GM18909 (cell line): ENCODE results near the gene SCNN1G.

Source experiments
- ATAC-seq: cut with Tn5 transposase; IDR thresholded peaks from one replicate; pipeline ENCODE4 v1.9.1; 2021; ENCODE audit warnings: mild to moderate bottlenecking; ENCODE audit not compliant: unreplicated experiment, poor library complexity

The SCNN1G gene

GRCh38 chr16:23195366-23195978 is 12.9 kb downstream of the SCNN1G start:
- no peak for ATAC-seq

GRCh38 chr16:23196539-23196938 is 14.0 kb downstream of the SCNN1G start:
- no peak for ATAC-seq

GRCh38 chr16:23202166-23202565 is 19.6 kb downstream of the SCNN1G start:
- ATAC-seq, result no peak

GRCh38 chr16:23206986-23207385 is 24.4 kb downstream of the SCNN1G start:
- ATAC-seq, result no peak

GRCh38 chr16:23207485-23207884 is 24.9 kb downstream of the SCNN1G start:
- ATAC-seq, result no peak

GRCh38 chr16:23209606-23210005 is 27.1 kb downstream of the SCNN1G start:
- no peak for ATAC-seq

- no peak for ATAC-seq
Observed at GRCh38 chr16:23213831-23214230, 31.3 kb downstream of the SCNN1G start.

GRCh38 chr16:23214796-23215195 is 32.3 kb downstream of the SCNN1G start:
- ATAC-seq, result no peak

- ATAC-seq, result no peak
Observed at GRCh38 chr16:23215435-23215834, 32.9 kb downstream of the SCNN1G start.

GRCh38 chr16:23216658-23217246 is 34.2 kb downstream of the SCNN1G start:
- no peak for ATAC-seq

GRCh38 chr16:23217646-23218045 is 35.1 kb downstream of the SCNN1G start:
- ATAC-seq, result no peak

- no peak for ATAC-seq
Observed at GRCh38 chr16:23222929-23223328, 40.4 kb downstream of the SCNN1G start.

- ATAC-seq, result no peak
Observed at GRCh38 chr16:23223368-23223767, 40.8 kb downstream of the SCNN1G start.

- ATAC-seq, result no peak
Observed at GRCh38 chr16:23225109-23225508, 42.6 kb downstream of the SCNN1G start.

GRCh38 chr16:23225634-23226033 is 43.1 kb downstream of the SCNN1G start:
- no peak for ATAC-seq

GRCh38 chr16:23227529-23227928 is 45.0 kb downstream of the SCNN1G start:
- ATAC-seq, result no peak

GRCh38 chr16:23229714-23230113 is 47.2 kb downstream of the SCNN1G start:
- ATAC-seq, result no peak

GRCh38 chr16:23232806-23233205 is 50.3 kb downstream of the SCNN1G start:
- no peak for ATAC-seq

GRCh38 chr16:23235176-23235575 is 52.6 kb downstream of the SCNN1G start:
- no peak for ATAC-seq

GRCh38 chr16:23236983-23237382 is 54.4 kb downstream of the SCNN1G start:
- ATAC-seq, result no peak

GRCh38 chr16:23240994-23241393 is 58.4 kb downstream of the SCNN1G start:
- no peak for ATAC-seq

GRCh38 chr16:23244122-23244521 is 61.6 kb downstream of the SCNN1G start:
- ATAC-seq, result no peak
